G401 (cell line): Measurements from ENCODE around the gene PPP1R3F. TPM values are rescaled to one million over a fixed set of nuclear protein-coding genes. Genes with fewer than 3 reads are reported as not detected.

Experiments used
- DNase-seq: peaks from one replicate; pipeline ENCODE4 v3.0.0-alpha.2; 2015; ENCODE audit warnings: low spot score
- in situ Hi-C: cut with HindIII; loops from 2 replicates; pipeline ENCODE4 v1.10.0; 2016; ENCODE audit warnings: low sequenced_read_pairs, mixed read lengths
- total RNA-seq: library from RNA; depleted of rRNA; stranded (reverse); fragments of >200 nt; shearing (Covaris generic); gene quantifications from 2 replicates; pipeline ENCODE4 v1.2.3, GENCODE V29; 2014

Gene PPP1R3F
- total RNA-seq, 1 experiment from 2014 or later, result 2.0 TPM

DNA sequence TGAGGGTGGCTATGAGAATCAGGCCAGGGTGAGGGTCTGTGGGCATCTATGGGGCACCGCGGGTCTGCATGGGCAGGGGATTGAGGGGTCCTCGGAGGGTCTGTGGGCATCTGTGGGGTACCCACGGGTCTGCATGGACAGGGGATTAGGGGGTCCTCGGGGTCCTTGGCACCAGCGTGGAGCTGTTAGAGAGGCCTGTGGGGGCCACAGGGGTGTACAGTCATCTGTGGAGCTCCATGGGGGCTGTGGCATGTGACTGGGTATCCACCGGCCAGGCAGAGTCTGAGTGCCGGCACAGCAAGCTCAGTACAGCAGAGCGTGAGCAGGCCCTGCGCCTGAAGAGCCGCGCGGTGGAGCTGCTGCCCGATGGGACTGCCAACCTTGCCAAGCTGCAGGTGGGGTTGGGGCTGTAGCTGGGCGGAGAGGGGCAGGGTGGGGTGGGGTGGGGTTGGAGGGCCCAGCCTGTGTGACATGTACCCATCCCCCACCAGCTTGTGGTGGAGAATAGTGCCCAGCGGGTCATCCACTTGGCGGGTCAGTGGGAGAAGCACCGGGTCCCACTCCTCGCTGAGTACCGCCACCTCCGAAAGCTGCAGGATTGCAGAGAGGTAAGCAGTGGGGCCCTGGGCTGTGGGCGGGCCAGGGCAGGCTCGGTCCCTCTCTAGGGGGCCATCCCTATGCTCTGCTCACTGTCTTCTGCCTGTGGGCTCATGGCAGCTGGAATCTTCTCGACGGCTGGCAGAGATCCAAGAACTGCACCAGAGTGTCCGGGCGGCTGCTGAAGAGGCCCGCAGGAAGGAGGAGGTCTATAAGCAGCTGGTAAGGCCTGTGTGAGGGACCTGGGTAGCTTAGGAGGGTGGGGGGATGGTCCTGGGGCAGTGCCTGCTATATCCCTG is 21.4 kb upstream of the PPP1R3F start:
- in situ Hi-C loops, result no loop called here
- DNase-seq, result no peak

DNA sequence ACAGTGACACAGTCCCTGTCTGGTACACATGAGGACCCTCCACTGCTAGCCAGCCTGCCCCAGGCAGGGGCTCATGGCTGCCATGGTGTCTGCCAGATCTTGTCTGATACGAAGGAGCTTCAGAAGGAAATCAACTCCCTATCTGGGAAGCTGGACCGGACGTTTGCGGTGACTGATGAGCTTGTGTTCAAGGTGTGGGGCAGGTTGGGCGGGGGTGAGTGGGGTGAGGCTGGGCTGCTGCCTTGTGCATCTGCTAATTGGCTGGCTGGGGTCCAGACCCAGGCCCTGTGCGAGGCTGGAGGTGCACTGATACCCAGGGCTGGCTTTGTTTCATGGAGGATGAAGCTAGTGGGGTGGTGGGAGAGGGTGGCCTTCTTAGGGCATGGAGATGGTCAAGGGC is 20.5 kb upstream of the PPP1R3F start:
- in situ Hi-C loops, result no loop called here
- DNase-seq, result no peak

DNA sequence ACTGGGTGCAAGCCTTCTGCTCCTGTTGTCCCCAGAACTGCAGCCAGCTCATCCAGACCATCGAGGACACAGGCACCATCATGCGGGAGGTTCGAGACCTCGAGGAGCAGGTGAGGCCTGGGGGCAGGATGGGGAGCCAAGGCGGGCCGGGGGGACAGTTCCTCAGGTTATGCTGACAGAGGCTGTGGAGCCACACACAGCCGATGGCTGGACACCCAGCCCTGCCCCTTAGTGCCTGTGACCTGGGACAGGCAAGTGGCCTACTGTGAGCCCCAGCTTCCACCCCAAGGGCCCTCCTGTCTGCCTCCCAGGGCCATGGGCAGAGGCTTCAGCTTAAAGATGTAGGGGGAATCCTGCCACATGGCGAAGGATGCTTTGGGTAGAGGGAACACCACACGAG is 20.0 kb upstream of the PPP1R3F start:
- in situ Hi-C loops, result no loop called here

DNA sequence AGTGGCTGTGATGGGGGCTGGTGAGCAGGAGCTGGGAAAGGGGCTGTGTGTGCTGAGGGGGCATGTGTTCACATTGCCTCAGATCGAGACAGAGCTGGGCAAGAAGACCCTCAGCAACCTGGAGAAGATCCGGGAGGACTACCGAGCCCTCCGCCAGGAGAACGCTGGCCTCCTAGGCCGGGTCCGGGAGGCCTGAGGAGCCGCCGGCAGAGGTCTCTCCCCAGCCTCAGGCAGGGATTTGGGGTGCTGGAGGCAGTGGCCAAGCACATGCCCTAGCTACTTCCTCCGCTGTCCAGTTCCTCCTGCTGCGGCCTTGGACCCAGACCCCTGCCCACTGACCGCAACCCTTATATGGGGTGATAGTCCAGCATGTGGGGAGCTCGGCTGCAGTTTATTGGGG is 19.5 kb upstream of the PPP1R3F start:
- DNase-seq, result no peak
- in situ Hi-C loops, result no loop called here

More for the DNA sequence above, 20.0 kb upstream of the PPP1R3F start:
- no peak for DNase-seq

DNA sequence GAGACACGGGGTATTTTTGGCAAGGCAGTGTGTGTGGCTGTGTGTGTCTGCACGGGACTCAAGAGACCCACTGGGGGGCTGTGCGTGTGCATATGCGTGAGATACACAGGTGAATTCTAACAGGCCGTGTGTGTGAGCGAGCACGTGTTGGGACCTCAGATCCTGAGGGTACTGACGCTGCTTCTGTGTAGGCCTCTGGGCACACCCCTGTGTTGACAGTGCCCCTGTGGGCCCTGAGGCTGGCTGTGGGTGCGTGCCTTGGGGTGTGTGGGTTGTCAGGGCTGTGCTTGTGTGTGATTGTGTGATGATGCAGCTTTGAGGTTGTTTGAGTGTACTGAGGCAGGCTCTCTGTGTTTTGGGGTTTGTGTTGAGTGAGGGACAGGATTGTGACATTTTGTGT is 19.0 kb upstream of the PPP1R3F start:
- in situ Hi-C loops, result no loop called here
- no peak for DNase-seq

DNA sequence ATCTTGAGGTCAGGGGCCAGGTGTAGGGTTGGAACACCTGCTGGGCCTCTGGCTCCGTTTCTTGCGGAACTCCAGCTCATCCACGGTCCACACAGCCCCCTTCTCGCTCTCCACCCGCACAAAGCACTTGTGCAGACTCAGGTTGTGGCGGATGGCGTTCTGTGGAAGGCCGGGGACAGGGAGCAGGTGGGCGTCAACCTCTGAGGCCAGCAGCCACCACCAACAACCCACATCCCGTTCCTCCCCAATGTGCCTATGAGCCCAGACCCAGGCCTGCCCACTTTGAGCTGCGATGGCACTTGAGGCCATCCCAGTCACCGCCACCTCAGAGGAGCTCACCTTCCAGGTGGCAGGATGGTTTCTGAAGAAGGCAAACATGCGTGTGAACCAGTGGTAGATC is 18.3 kb upstream of the PPP1R3F start:
- in situ Hi-C loops, result no loop called here

DNA sequence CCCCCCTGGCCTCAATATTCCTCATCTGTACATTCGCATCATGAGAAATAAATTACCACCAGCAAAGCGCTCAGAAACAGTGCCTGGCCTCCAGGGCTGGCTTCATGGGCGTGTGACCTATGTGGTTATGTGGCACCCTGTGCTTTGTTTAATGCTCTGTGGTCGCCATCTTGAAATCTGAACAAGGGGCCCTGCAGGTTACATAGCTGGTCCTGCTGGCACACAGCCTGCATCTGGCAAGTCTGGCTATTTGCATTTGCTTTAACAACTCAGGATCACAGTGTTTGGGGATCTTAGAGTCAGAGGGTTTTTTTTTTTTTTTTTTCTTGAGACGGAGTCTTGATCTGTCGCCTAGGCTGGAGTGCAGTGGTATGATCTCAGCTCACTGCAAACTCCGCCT is 15.0 kb upstream of the PPP1R3F start:
- DNase-seq, result no peak
- in situ Hi-C loops, result no loop called here

More for the DNA sequence above, 18.3 kb upstream of the PPP1R3F start:
- DNase-seq, result no peak

DNA sequence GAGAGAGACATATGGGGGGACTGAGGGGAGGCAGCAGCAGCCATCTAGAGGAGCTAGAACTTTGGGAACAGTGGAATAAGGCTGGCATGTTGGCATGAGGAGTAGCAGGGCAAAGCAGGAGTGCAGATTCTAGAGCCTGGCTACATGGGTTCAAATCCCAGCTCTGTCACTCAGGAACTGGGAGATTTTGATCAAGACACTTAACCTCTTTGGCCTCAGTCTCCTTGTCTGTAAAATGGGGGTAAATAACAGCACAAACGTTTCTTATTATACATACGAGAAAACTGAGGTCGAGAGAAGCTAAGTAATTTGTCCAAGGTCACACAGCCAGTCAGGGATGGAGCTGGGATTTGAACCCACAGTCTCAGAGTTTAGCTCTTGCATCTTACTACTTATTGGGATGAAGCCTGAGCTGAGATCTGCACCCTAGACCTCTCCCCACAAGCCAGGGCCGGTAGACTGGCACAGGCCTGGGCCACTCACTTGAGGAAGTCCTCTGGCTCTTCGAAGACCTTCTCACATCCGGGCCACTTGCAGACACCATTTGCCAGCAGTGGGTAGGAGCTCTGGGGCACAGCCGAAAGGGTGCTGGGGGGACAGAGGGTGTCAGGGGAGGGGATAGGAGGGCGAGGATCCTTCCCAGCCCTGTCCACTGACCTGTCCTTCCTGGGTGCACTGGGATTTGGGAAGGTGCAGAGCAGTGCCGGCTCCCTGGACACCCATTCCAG is 13.2 kb upstream of the PPP1R3F start:
- in situ Hi-C loops, result no loop called here

DNA sequence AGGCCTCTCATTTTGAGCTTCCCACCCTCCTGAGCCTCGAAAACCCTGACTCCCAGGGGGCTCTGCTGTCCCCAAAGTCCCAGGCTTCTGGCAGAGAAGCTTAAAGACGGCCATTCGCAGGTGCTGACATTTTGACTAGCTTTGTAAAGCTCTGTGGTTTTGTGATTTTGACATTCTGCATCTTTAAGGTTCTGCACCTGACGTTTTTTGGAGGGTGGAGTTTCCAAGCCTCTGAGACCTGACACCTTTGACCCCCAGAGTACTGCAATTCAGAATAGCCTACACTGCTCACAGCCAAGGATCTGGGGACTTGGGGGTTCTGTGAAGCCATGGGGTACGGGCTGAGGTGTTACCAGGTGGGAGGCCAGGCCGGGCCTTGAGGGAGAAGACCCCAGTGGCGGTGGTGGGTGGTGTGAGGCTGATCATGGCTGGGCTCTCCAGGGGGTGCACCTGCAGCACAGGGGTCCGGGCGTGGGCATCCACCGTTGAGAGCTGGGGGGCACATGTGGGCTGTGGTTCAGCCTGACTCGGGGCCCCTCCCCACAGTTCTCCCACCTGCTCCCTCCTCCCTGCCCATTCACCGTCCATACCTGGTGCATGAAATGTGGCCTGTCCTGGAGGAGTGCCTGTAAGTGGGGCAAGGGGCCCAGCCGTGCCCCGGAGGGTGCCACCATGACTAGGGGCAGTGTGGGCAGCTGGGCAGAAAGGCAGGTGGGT is 12.4 kb upstream of the PPP1R3F start:
- in situ Hi-C loops, result no loop called here
- DNase-seq, result no peak

More for the DNA sequence above, 13.2 kb upstream of the PPP1R3F start:
- DNase-seq, result no peak

DNA sequence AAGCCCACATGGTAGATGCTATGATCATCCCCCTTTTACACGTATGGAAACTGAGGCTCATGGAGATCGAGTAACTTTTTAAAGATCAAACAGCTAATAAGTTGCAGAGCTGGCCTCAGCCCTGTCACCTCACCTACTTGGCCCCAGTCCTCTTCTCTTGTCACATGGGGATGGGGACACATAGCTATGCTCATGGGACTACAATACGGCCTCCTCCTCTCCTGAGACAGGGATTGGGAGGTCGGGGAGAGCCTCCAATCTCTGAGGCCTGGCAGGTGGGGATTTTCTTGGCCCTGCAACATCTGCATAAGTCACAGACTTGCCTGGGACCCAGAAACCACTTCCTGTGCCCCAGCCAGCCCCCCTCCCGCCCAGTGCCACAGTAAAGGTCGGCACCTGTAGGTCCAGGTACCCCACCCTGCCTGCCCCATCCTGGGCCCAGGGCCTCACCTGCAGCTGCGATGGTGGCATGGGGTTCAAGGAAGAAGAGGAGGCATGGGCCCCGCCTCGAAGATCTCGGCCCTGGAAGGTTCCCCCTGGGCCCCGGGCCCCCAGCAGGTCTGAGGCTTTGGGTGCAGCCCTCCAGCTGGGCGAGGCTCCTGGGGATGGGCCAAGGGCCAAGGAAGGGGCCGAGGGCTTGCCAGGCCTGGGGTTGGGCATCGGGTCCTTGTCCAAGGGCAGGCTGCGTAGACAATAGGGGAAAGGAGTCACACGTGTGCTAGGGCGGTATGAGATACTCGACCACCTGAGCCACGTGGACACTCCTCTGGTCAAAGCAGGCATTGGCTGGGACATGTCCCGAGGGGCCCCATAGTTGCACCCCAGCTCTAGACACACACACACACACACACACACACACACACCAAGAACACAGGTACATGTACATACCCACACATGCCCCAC is 11.5 kb upstream of the PPP1R3F start:
- DNase-seq, result no peak
- in situ Hi-C loops, result no loop called here

DNA sequence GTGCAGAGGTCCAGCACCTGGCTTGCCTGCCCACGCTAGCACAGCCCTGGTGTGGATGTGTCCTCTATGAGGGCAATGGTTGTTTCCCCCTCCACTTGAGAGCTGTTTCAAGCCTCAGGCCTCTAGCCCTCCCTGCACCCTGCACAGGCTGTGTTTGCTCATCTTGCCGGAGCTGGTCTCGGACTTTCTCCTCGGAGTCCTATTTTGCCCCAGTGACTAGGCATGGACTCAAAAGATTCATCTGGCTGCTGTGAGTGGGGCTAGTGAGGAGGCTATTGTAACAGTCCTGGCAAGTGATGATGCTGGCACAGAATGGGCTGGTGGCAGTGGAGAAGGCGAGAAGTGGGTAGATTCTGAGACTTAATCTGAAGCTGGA is 10.9 kb upstream of the PPP1R3F start:
- no peak for DNase-seq
- in situ Hi-C loops, result no loop called here

DNA sequence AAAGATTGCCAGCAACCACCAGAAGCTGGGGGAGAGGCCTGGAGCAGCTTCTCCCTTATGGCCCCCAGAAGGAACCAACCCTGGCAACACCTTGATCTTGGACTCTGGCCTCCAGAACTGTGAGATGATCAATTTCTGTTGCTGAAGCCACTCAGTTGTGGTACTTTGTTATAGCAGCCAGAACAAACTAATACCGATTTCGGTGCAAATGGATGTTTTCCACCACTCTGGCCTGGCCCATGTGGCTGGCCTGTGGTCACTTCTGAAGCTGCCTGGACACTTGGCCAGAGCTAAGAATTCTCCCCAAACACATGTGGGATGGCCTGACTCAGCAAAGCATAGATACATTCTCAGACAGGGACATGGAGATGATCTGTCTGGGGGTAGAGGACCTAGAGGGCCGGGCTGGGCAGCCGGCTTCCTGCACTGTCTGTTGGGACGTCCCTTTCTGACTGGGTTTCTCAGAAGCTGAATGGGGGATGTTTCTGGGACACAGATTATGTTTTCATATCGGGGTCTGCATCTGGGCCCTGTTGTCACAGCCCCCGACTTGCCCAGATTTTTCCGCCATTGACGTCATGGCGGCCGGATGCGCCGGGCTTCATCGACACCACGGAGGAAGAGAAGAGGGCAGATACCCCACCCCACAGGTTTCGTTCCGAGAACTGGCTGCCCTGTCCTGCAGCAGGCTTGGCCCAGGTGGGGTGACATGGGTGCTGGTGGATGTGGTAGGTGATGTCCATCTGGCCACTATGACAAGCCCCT is 9.2 kb upstream of the PPP1R3F start:
- no peak for DNase-seq
- in situ Hi-C loops, result no loop called here

DNA sequence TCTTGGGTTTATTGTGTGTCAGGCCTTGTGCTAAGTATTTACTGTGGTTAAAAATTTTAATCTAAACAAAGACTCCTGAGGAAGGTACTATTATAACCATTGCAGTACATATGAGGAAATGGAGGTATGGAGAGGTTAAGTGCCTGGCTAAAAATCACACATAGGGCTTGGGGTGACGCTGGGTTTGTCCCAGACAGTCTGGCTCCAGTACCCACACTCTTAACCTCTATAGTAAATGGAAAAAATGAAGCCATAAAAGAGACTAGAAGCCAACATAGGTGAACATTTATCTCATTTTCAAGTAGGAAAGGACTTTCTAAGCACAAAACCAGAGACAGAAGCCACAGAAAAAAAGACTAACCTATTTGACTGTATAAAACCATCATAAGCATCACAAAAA is 7.0 kb upstream of the PPP1R3F start:
- no peak for DNase-seq
- in situ Hi-C loops, result no loop called here

DNA sequence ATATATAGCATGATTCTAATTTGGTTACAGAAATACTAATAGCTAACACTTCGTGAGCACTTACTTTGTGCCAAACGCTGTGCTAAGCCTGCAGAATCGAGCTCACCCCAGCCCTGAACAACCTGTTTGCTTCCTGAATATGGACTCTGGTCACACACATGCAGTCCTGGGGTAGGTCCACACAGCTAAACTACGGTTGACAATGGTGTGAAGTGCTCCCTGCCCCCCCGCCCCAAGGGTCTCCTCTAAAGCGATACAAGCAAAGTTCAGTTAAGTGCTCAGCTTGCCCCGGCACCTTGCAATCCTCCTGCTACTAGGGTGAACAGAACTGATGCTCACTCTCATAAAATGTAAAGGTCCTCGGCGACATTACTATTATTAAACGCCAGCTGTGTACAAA is 6.0 kb upstream of the PPP1R3F start:
- DNase-seq, result no peak
- in situ Hi-C loops, result no loop called here

DNA sequence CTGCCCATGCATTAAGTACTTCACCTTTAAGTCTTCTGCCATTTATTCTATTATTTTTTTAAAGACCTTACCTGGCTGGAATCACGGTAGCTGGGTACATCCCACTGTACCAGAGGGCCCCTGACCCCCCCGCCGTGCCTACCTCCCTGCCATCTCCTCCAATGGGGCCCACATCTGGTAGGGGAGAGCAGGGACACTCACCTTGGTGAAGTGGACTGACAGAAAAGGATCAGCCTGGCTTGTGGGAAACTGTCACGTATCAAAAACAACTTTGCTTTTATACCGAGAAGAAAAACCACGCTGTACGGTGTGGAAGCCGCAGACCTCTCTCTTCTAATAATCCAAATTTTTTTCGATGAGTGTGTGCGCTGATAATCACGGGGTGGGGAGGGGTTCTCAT is 5.1 kb upstream of the PPP1R3F start, which contains the start of gene FOXP3:
FOXP3 (minus strand) TSS at position 251 of the 400 bp plus-strand sequence. CDS start 6,205 bp downstream, outside the sequence.
- in situ Hi-C loops, result no loop called here
- DNase-seq, result no peak

DNA sequence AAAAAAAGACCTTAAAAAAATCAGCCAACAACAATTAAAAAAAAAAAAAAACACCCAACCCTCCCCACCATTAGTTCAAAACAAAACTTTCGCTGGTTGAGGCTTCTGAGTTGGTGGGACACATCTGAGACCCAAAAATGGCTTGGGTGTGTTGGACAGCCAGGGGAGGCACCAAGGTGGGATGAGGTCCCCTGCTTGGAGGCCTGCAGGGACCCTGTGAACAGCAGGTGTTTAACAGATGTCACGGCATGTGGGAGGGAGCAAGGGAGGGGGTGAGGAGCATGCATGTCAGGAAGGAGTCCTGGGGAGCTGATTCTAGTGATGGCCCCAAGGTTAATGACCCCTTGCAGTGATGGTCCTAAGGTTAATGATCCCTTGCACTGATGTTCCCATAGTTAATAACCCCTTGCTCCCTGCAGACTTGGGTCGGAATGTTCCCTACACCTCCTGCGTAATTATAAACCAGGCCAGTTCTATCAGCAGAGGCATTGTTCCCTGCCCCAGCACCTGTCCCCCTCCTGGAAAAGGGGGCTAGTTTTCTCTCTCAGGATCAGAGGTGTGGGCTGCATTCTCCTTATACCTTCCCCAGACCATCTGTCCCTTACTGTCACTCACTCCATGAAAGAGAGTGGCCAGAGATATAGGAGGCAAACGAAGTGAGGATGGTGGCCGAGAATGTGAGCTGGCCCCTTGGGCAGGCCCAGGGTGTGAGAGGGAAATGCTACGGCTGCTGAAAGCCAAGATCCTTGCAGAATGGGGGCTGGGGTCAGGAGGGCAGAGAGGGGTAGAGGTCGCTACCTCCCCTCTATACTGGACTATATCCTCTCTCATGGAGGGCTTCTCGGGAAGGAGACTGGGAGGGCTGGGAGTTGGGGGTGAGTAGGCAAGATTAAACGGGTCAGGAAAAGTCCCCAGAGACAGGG is 2.8 kb upstream of the PPP1R3F start:
- in situ Hi-C loops, result no loop called here
- no peak for DNase-seq

DNA sequence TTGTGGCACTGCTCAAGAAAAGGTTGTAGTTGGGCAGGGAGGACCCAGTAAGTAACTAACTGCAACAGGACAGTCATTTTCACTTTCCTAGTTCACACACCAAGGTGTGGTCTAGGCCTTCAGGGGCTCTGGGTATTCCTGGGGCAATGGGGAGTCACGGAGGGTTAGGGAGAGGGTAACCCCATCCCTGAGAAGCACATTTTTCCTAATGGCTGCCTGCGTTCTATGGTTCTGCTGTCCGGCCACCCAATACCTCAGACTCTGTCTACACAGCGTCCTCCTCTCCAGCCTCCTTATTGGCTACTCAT is 937 bp upstream of the PPP1R3F start:
- DNase-seq, result no peak
- in situ Hi-C loops, result no loop called here
